Stimulated activated naive CD8-positive, alpha-beta T cell treated with anti-CD3 and anti-CD28 coated beads, Interleukin-15, Interleukin-2, amounts not matched to agents 100 ng/mL and 50 ng/mL, for 24 hours (primary cell): ENCODE results near the gene APOO.
"Not testable (repeated sequence)": the region's sequence is repeated elsewhere in the genome, so short reads cannot be mapped to it uniquely, and the experiment has no call there.

Experiments
- H3K27ac Mint-ChIP-seq: one replicate; pipeline ENCODE4 v1.8.0; 2021; ENCODE audit warnings: mild to moderate bottlenecking, mixed read lengths
- H3K27me3 Mint-ChIP-seq: one replicate; pipeline ENCODE4 v1.8.0; 2021; ENCODE audit warnings: mixed read lengths
- H3K36me3 Mint-ChIP-seq: one replicate; pipeline ENCODE4 v1.8.0; 2021; ENCODE audit warnings: low read depth, mixed read lengths
- H3K4me1 Mint-ChIP-seq: one replicate; pipeline ENCODE4 v1.8.0; 2021; ENCODE audit warnings: low read depth, mixed read lengths
- H3K4me3 Mint-ChIP-seq: one replicate; pipeline ENCODE4 v1.8.0; 2021; ENCODE audit warnings: mild to moderate bottlenecking, mixed read lengths
- H3K9me3 Mint-ChIP-seq: one replicate; pipeline ENCODE4 v1.8.0; 2021; ENCODE audit warnings: mixed read lengths

Gene APOO

DNA sequence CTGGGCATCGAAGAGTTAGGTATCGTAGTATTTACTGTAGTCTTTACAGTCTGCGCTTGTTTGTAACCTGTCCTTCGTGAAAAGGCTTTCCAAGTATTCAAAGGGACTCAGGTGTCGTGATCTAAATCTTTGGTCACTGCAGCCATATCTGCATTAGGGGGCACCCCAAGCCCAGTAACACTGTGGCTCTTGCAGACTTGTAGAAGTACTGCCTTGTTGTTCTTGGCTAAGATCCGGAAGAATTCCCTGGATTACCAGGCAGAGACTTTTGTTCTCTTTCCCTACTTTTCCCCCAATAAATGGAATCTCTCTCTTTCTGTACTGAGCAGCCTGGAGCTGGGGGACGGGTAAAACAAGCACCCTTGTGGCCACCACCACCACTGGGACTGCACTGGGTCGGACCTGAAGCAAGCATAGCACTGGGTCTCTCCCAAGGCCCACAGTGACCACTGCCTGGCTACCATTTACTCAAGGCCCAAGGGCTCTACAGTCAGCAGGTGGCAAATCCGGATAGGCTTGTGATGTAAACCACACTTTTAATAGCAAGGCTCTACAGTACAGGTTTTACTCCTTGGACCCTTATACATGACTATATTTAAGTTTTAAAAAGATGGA lies 12.1 kb upstream of the APOO start:
- Mint-ChIP-seq H3K27me3 (no peaks in the 10 kb centered on the region), H3K4me1 (peaks cover 4% of the 10 kb centered on the region), H3K27ac (no peak overlapping the region), H3K9me3 (no peaks in the 10 kb centered on the region), H3K4me3 (no peak overlapping the region), H3K36me3 (no peaks in the 10 kb centered on the region)

DNA sequence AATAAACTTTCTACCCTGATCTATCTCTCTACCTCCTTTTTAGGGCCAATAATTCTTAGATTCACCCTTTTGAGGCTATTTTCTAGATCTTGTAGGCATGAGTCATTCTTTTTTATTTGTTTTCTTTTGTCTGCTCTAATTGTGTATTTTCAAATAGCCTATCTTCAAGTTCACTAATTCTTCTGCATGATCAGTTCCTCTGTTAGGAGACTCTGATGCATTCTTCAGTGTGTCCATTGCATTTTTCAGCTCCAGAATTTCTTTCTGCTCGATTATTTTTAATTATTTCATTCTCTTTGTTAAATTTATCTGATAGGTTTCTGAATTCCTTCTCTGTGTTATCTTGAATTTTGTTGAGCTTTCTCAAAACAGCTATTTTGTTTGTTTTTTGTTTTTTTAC lies 11.4 kb upstream of the APOO start:
- no peak overlapping the region for H3K27ac Mint-ChIP-seq

DNA sequence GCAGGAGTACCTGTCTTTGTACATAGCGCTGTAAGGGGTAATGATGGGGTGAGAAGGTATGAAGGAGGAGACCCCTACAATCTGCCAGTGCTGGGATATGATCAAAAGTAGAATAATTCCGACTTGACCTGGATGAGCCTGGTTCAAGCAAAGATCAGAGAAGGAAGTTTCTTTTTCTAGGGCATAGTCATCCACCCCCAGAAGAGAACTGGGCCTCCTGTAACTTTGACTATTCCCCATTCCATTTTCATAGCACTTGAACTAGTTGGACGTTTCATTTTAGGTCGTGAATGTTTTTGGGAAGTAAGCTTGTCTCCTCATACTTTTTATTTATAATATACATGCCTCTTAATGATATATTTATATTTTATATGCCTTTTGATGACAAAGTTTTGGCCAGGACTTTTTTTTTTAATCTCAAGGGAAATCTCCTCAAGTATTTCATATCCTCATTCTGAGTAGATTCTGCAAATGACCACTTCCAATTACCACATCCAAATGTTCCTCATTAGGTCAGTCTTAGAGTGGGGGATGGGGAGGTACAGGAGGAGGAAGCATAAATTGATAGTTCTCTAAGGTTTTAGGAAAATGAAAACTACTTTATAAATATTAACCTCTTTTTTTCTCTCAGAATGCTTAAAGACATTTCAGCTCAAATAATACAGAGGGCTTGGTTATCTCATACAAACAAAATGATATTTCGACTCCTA lies 3.5 kb upstream of the APOO start:
- H3K4me1 Mint-ChIP-seq = peaks cover 15% of the 10 kb centered on the region
- H3K4me3 Mint-ChIP-seq = no peak overlapping the region
- H3K36me3 Mint-ChIP-seq = no peaks in the 10 kb centered on the region
- H3K27me3 Mint-ChIP-seq = no peaks in the 10 kb centered on the region
- H3K27ac Mint-ChIP-seq = no peak overlapping the region
- H3K9me3 Mint-ChIP-seq = no peaks in the 10 kb centered on the region

More for the DNA sequence above, 11.4 kb upstream of the APOO start:
- H3K36me3 Mint-ChIP-seq = no peaks in the 10 kb centered on the region
- peaks cover 4% of the 10 kb centered on the region for H3K4me1 Mint-ChIP-seq
- no peaks in the 10 kb centered on the region for H3K27me3 Mint-ChIP-seq
- H3K4me3 Mint-ChIP-seq = no peak overlapping the region
- no peaks in the 10 kb centered on the region for H3K9me3 Mint-ChIP-seq

DNA sequence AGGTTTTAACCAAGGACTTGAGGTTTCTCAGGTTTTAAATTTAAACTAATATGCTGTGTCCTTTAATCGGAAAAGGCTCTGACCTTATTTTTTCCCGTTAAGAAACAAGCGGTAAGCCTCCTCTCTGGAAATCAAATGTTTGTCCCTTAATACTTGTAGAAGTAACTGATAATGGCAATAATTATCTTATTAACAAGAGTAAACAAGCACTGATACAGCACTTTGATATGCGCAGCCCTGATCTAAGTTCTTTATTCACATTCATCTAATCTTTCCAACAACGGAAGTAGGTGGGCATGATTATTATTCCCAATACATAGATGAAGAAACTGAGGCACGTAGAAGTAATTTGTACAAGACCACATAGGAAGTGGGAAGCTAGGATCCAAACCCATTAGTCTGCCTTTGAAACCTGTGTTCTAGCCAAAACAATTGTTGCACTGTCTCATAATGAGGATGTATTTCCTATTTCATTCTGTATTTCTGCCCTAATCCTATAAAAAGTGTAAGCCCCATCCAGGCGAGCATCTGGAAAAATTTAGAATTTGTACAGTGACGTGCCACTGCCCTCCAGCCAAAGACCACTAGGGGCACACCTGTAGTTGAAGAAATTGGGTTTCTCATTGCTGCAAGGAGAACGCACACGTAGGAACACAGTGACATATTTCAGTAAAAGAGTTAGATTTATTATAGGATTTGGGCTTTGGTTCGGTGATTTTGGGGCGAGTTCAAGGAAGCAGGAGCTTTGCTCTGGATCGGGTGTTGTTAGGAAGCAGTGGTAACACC lies 674 bp upstream of the APOO start:
- Mint-ChIP-seq H3K27me3 (no peaks in the 10 kb centered on the region), H3K36me3 (no peaks in the 10 kb centered on the region), H3K9me3 (no peaks in the 10 kb centered on the region), H3K4me1 (peaks cover 20% of the 10 kb centered on the region), H3K4me3 (peak overlapping the region; percentile 79), H3K27ac (peak overlapping the region; percentile 76)

DNA sequence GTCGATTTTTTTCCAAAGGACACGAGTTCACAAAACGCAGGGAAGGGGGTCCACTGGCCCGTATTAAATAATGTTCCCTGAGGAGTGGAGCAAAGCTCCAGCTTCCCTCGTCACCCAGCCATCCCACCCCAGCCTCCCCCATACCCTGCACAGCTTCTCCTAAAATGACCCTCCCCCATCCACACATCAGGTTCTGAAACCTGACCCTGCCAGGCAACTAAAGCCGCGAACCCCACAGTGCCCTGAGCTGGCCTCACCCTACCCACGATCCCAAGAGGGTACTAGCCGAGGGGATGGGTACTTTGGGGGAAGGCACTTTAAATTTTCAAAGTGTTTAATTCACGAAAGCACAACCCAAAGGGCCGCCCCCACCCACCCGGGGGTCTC lies 634 bp downstream of the APOO start:
- Mint-ChIP-seq H3K4me1 (peaks cover 20% of the 10 kb centered on the region), H3K36me3 (no peaks in the 10 kb centered on the region), H3K4me3 (peak overlapping the region; percentile 79), H3K27ac (peak overlapping the region; percentile 68), H3K9me3 (no peaks in the 10 kb centered on the region), H3K27me3 (no peaks in the 10 kb centered on the region)

DNA sequence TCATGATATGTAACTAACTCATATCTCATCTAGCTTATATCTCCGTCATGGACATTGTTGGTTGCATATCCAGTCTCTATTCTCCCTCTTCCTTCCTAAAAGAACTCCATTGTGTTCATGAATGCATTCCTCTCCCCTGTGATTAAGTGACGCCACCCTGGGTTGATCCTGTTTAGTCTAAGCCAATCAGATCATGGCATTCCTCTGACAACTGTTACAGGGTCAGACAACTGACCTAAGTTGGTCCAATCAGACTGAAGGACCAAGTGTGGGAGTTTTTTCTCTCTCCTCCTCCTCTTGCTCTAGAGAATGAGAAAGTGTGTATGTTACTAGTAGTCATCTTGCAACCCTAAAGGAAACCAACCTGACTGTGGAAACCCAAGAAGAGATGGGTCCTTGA lies 3.6 kb downstream of the APOO start:
- no peaks in the 10 kb centered on the region for H3K36me3 Mint-ChIP-seq
- no peak overlapping the region for H3K27ac Mint-ChIP-seq
- H3K4me3 Mint-ChIP-seq = no peak overlapping the region
- no peaks in the 10 kb centered on the region for H3K27me3 Mint-ChIP-seq
- peaks cover 20% of the 10 kb centered on the region for H3K4me1 Mint-ChIP-seq
- no peaks in the 10 kb centered on the region for H3K9me3 Mint-ChIP-seq

DNA sequence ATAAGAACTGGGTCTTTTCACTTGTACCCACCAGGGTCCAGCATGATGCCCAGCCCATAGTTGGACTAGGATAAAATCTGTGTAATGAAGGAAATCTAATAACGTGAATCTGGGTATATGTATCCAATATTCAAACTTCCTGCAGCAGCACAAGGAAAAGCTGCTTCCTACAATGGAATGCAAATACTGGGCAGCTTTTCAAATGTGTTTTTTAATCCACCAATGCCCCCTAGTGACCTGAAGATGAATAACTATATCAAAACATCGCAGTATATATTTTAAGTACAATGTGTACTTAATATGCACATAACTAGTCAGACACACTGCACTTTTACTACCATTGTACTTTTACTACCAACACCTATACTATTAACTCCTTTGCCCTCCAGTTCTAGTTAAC lies 5.3 kb downstream of the APOO start:
- Mint-ChIP-seq H3K4me1 (peaks cover 12% of the 10 kb centered on the region), H3K27ac (no peak overlapping the region), H3K36me3 (no peaks in the 10 kb centered on the region), H3K4me3 (no peak overlapping the region), H3K9me3 (no peaks in the 10 kb centered on the region), H3K27me3 (no peaks in the 10 kb centered on the region)

DNA sequence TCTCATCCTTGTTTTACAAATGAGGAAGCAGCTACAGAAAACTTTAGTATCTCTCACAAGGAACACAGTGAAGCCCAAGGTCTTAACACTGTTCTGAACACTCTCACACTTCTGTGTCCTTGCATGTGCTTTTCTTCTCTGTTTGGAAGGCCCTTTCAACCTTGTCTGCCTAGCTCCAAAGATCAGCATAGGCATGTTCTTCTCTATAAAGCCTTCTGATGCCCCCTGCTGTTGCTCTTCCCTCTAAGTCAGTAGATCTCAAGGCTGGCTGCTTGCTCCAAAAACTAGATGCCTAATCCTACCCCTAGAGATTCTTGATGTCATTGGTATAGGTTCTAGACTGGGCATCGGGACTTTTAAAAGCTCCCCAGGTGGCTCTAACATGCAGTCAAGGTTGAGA lies 5.9 kb downstream of the APOO start:
- H3K4me3 Mint-ChIP-seq = no peak overlapping the region
- H3K4me1 Mint-ChIP-seq = peaks cover 12% of the 10 kb centered on the region
- no peaks in the 10 kb centered on the region for H3K36me3 Mint-ChIP-seq
- no peaks in the 10 kb centered on the region for H3K9me3 Mint-ChIP-seq
- no peak overlapping the region for H3K27ac Mint-ChIP-seq
- H3K27me3 Mint-ChIP-seq = no peaks in the 10 kb centered on the region

DNA sequence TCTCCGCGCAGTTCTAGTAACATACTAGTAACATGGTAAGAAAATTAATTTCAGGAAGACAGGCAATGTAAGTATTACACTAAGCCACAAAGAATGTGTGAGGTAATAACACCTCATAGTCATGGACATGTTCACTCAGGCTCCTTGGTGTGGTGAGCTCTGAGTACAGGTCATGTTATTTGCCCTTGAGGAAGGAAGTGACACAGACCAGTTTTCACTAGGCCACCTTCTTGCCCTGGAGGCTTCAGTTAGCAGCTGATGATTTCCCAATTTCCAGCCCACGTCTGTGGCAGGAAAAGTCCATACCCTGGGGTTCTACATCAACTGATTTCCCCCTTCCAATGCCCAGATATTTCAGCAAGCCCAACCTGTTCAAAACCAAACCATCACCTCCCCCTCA lies 6.7 kb downstream of the APOO start:
- Mint-ChIP-seq H3K9me3 (no peaks in the 10 kb centered on the region), H3K4me1 (peaks cover 5% of the 10 kb centered on the region), H3K27ac (no peak overlapping the region), H3K4me3 (no peak overlapping the region), H3K27me3 (no peaks in the 10 kb centered on the region), H3K36me3 (no peaks in the 10 kb centered on the region)

DNA sequence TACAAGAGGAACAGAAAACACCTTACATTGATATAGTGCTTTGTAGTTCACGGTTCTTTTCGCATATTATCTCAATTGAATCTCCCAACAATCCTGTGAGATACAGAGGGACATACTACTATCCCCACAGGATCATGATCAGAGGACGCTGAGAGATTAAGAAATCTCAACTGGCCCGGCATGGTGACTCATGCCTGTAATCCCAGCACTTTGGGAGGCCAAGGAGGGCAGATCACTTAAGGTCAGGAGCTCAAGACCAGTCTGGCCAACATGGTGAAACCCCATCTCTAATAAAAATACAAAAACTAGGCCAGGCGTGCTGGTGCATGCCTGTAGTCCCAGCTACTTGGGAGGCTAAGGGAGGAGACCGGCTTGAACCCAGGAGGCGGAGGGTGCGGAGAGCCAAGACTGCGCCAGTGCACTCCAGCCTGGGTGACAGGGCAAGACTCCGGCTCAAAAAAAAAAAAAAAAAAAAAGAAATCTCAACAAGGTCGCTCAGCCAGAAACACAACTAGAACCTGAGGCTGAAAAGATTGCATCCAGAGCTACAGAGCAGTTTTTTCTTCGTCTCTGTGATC lies 7.4 kb downstream of the APOO start:
- H3K27me3 Mint-ChIP-seq = no peaks in the 10 kb centered on the region
- H3K36me3 Mint-ChIP-seq = no peaks in the 10 kb centered on the region
- no peaks in the 10 kb centered on the region for H3K9me3 Mint-ChIP-seq
- H3K27ac Mint-ChIP-seq = no peak overlapping the region
- no peak overlapping the region for H3K4me3 Mint-ChIP-seq
- H3K4me1 Mint-ChIP-seq = peaks cover 2% of the 10 kb centered on the region

DNA sequence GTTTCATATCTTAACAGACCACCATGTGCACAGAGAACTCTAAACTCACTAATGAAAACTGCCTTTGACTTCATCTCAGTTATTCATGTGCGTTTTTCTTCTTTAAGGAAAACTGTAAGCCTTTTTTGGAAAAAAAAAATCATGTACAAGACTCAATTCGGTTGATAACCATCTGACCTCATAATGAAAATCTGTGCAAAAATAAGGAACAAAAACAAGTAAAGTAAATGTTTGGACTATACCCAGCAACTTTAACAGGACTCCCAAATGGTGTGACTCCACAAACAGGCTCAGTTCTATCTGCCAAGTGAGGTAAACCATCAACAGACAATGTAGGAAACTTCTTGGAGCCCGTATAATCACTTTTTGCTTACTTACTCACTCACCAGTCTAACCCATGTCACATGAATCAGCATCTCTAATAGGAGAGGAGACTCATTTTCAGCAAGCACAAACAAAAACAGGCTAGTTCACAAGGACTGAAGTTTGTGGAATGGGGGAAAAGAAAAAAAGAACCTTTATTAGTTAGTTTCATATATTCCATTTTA lies 9.3 kb downstream of the APOO start:
- Mint-ChIP-seq H3K4me3 (no peak overlapping the region), H3K27ac (no peak overlapping the region), H3K9me3 (no peaks in the 10 kb centered on the region), H3K27me3 (no peaks in the 10 kb centered on the region), H3K36me3 (no peaks in the 10 kb centered on the region), H3K4me1 (peaks cover 2% of the 10 kb centered on the region)

DNA sequence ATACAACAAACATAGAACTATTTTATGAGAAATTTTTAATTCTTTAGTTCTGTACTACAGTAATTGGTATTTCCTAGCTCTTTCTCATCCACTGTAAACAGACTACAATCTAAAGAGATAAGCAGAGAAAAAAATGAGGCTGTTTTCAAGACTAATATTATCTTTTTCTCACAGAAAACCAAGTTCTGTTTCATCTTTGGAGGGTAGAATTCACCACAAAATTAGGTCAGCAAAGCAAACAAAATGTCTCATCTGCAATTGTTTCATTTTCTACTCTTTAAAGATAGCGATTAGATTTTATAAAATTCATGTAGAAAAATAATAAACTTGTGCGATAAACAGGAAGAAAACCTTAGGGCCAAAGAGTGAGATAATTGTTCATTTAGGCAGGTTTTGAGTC lies 10.8 kb downstream of the APOO start:
- Mint-ChIP-seq H3K9me3 (no peaks in the 10 kb centered on the region), H3K27me3 (no peaks in the 10 kb centered on the region), H3K36me3 (no peaks in the 10 kb centered on the region), H3K4me3 (no peak overlapping the region), H3K4me1 (peaks cover 2% of the 10 kb centered on the region), H3K27ac (no peak overlapping the region)

DNA sequence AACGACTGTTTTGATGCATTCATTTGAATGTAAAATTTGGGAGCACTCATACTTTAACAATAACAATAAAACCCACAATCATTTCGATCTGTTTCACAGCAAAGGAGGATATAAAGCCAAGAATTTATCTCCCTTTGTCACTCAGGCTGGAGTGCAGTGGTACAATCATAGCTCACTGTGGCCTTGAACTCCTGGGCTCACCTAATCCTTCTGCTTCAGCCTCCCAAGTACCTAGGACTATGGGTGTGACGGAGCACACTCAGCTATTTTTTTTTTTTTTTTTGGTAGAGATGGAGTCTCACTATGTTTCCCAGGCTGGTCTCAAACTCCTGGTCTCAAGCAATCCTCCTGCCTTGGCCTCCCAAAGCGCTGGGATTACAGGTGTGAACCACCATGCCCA lies 11.2 kb downstream of the APOO start:
- not testable (repeated sequence) for H3K4me1 Mint-ChIP-seq, H3K9me3 Mint-ChIP-seq, H3K27ac Mint-ChIP-seq, H3K36me3 Mint-ChIP-seq, H3K27me3 Mint-ChIP-seq, H3K4me3 Mint-ChIP-seq

DNA sequence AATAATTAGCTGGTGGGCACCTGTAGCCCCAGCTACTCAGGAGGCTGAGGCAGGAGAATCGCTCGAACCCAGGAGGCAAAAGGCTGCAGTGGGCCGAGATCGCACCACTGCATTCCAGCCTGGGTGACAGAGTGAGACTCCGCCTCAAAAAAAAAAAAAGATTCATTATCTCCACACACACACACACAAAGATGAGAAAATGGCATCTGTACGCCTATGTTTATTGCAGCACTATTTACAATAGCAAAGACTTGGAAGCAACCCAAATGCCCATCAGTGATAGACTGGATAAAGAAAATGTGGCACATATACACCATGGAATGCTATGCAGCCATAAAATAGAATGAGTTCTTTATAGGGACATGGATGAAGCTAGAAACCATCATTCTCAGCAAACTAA lies 12.7 kb downstream of the APOO start:
- H3K4me1 Mint-ChIP-seq, H3K27ac Mint-ChIP-seq, H3K27me3 Mint-ChIP-seq, H3K4me3 Mint-ChIP-seq, H3K36me3 Mint-ChIP-seq, H3K9me3 Mint-ChIP-seq: not testable (repeated sequence)

DNA sequence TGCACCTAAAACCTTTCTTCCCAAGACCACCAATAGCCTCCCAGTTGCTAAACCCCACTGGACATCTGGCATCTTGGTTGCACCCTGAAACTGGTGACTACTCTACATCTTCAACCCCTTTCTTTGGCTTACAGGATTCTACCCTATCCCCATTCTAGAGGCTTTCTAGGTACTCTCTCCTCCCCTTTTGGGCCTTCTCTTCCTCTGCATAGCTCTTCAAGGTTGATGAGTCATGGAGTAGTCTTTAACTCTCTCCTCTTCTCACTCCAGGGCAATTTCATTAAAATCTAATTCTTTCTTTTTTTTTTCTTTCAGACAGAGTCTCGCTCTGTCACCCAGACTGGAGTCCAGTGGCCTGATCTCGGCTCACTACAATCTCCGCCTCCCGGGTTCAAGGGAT lies 16.8 kb downstream of the APOO start:
- Mint-ChIP-seq H3K4me3 (no peak overlapping the region), H3K4me1 (no peaks in the 10 kb centered on the region), H3K9me3 (no peaks in the 10 kb centered on the region), H3K27ac (no peak overlapping the region), H3K27me3 (no peaks in the 10 kb centered on the region), H3K36me3 (no peaks in the 10 kb centered on the region)
